Neural progenitor cell (in vitro differentiated cells): ENCODE measurements around the gene PLAAT1.

Experiments used
- CTCF ChIP-seq: fragments of 200-600 bp; sonication (generic); IDR thresholded peaks from 2 replicates; pipeline ENCODE4 v1.5.1; 2017; ENCODE audit warnings: antibody characterized with exemption, mild to moderate bottlenecking
- EZH2phosphoT487 ChIP-seq: fragments of 200-600 bp; sonication (generic); IDR thresholded peaks from 2 replicates; pipeline ENCODE4 v1.6.1; 2017; ENCODE audit warnings: antibody characterized with exemption

- no peak for TF ChIP-seq EZH2phosphoT487
- no peak for TF ChIP-seq CTCF
These were observed 21.7 kb downstream of the PLAAT1 start for GRCh38 chr3:193262707-193263106.
